ENCODE data around the gene SPINT2.

GRCh38 chr19:38231918-38232317, 32.5 kb upstream of the SPINT2 start:
- TF ChIP-seq EP300 (IDR thresholded peaks at IDR 0.05; ENCODE audit: low read depth), result no peak
- no peak for TF ChIP-seq POLR2AphosphoS5 (IDR thresholded peaks at IDR 0.05)
